Measurements from ENCODE around the gene RNASET2. TPM values are rescaled to one million over a fixed set of nuclear protein-coding genes. Genes with fewer than 3 reads are reported as not detected.

Gene RNASET2
- total and polyA plus RNA-seq, 12 donors, result 19.4 to 218 (median 59.6) TPM

DNA sequence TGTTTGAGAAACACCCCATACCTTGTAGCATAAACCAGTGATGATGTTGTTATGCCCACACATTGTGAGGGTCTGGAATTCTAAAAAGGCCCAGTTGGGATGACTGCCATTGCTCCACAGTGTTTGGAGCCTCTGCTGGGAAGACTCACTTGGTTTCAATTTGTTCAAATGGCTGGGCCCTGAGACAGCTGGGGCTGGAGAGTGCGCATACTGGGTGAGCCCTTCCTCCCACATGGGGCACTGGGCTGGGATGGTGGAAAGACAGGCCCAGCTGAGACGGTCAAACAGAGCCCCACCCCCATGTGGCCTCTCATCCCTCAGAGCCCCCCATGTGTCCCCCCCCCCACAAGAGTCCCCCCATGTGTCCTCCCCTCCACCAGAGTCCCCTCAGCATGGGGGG, 20.3 kb upstream of the RNASET2 start:
- Histone ChIP-seq H3K4me1 (replicated peaks in 1 of 2) (no peaks in the 10 kb centered on the region), H3K36me3 (replicated peaks in 1 of 2) (no peaks in the 10 kb centered on the region), H3K4me3 (no peak overlapping the region), H3K27ac (no peak overlapping the region), H3K27me3 (no peaks in the 10 kb centered on the region), H3K9me3 (replicated peaks in 1 of 3) (no peaks in the 10 kb centered on the region)
- TF ChIP-seq, protein P1, sequence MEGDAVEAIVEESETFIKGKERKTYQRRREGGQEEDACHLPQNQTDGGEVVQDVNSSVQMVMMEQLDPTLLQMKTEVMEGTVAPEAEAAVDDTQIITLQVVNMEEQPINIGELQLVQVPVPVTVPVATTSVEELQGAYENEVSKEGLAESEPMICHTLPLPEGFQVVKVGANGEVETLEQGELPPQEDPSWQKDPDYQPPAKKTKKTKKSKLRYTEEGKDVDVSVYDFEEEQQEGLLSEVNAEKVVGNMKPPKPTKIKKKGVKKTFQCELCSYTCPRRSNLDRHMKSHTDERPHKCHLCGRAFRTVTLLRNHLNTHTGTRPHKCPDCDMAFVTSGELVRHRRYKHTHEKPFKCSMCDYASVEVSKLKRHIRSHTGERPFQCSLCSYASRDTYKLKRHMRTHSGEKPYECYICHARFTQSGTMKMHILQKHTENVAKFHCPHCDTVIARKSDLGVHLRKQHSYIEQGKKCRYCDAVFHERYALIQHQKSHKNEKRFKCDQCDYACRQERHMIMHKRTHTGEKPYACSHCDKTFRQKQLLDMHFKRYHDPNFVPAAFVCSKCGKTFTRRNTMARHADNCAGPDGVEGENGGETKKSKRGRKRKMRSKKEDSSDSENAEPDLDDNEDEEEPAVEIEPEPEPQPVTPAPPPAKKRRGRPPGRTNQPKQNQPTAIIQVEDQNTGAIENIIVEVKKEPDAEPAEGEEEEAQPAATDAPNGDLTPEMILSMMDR (IDR thresholded peaks at IDR 0.05), result no peak
- no peak for TF ChIP-seq POLR2A (IDR thresholded peaks at IDR 0.05)
- no peak for DNase-seq
- intact Hi-C loops (cut with DNase I), result no loop called here
- WGBS, 4 donors, result 93 to 100% (median 99%) methylated on average over 1 to 2 of the region's 2 CpGs

DNA sequence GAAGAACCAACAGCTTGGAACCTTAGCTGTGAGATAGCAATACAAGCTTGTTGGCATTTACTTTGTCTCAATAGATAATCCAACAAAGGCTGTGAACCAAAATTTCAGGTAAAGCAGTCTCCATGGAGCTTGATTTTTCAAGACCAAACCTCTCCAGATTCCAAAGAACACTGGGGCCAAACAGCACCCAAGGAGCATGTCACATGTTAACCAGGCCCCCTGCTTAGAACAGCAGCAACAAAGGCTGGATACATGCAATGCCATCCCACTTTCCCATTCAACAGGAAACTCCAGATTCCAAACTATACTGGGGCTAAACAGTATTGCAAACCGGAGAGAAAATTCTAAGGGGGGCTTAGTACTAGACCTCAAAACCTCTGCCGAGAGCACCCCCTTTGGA, 15.8 kb upstream of the RNASET2 start:
- no peaks in the 10 kb centered on the region for H3K9me3 ChIP-seq (replicated peaks in 1 of 3)
- intact Hi-C loops (cut with DNase I), result no loop called here
- H3K4me1 ChIP-seq (replicated peaks in 1 of 2), result no peaks in the 10 kb centered on the region
- 95 to 100% (median 100%) methylated on average over 2 of the region's 2 CpGs for WGBS, 4 donors
- no peak for TF ChIP-seq POLR2A (IDR thresholded peaks at IDR 0.05)
- TF ChIP-seq, protein P1 (IDR thresholded peaks at IDR 0.05), result no peak
- H3K36me3 ChIP-seq (replicated peaks in 1 of 2), result no peaks in the 10 kb centered on the region
- no peak overlapping the region for H3K27ac ChIP-seq
- H3K4me3 ChIP-seq, result no peak overlapping the region
- no peaks in the 10 kb centered on the region for H3K27me3 ChIP-seq
- no peak for DNase-seq

GRCh38 chr6:166971271-166971670, 14.9 kb upstream of the RNASET2 start:
- H3K27ac ChIP-seq, result no peak overlapping the region
- no peak for DNase-seq
- no peaks in the 10 kb centered on the region for H3K27me3 ChIP-seq
- no peak overlapping the region for H3K4me3 ChIP-seq
- no peaks in the 10 kb centered on the region for H3K4me1 ChIP-seq (replicated peaks in 1 of 2)
- no peaks in the 10 kb centered on the region for H3K9me3 ChIP-seq (replicated peaks in 1 of 3)
- no peaks in the 10 kb centered on the region for H3K36me3 ChIP-seq (replicated peaks in 1 of 2)
- WGBS, 4 donors, result 89 to 95% (median 93%) methylated on average over 6 to 8 of the region's 8 CpGs
- intact Hi-C loops (cut with DNase I), result no loop called here
- TF ChIP-seq, protein P1 (IDR thresholded peaks at IDR 0.05), result no peak
- TF ChIP-seq POLR2A (IDR thresholded peaks at IDR 0.05), result no peak

- H3K4me1 ChIP-seq (replicated peaks in 1 of 2), result no peaks in the 10 kb centered on the region
- H3K27ac ChIP-seq, result no peak overlapping the region
- intact Hi-C loops (cut with DNase I), result no loop called here
- no peak overlapping the region for H3K4me3 ChIP-seq
- no peaks in the 10 kb centered on the region for H3K36me3 ChIP-seq (replicated peaks in 1 of 2)
- TF ChIP-seq, protein P1 (IDR thresholded peaks at IDR 0.05), result no peak
- no peak for TF ChIP-seq POLR2A (IDR thresholded peaks at IDR 0.05)
- WGBS, 4 donors, result 88 to 98% (median 91%) methylated on average over 12 to 17 of the region's 17 CpGs
- no peak for DNase-seq
- H3K9me3 ChIP-seq (replicated peaks in 1 of 3), result no peaks in the 10 kb centered on the region
- H3K27me3 ChIP-seq, result no peaks in the 10 kb centered on the region
Observed at GRCh38 chr6:166970776-166971175, 14.4 kb upstream of the RNASET2 start.

Measured in adrenal gland (tissue), 12 donors.